HG02943 (cell line): ENCODE data around the gene SCYGR3.
"Not testable (repeated sequence)": the region's sequence is repeated elsewhere in the genome, so short reads cannot be mapped to it uniquely, and the experiment has no call there.

Experiments used
- ATAC-seq: cut with Tn5 transposase; IDR thresholded peaks from one replicate; pipeline ENCODE4 v1.9.1; 2021; ENCODE audit warnings: mild to moderate bottlenecking, low read depth, moderate library complexity; ENCODE audit not compliant: unreplicated experiment

Gene SCYGR3

DNA sequence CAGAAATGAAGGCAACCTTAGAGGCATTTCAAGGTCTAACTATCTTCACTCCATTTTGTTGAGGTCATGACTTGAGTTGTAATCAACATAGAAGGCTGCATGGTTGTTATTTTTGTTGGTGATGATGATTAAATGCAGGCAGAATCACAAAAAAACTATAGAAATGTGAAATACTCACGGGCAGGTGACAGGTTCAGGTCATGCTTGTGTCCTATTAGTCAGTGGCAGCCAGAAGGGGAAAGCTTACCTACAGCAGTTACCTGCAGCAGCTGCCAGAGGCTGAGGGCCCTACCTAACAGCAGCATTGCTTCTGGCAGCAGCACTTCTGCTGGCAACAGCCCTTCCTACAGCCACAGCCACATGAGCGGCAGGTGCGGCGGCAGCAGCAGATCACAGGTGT, 394 bp downstream of the SCYGR3 start:
- no peak for ATAC-seq

DNA sequence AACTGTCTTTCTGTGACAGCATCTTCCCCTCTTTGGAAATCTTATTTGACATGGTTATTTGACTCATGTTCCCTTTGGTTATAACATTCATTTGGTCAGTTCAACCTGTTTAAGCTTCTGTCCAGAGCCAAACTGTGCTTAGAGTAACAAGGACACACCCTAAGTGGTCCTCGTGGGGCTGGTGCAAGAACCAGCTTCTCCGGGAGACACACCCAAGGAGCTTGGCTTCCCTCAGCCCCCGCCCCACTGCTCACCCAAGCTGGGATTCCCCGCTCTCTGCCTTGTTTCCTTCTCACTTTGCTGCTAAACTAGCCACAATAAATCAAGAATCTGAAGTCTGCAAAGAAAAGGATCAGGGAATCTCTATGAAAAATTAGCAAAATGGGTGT, 1.4 kb downstream of the SCYGR3 start:
- no peak for ATAC-seq

DNA sequence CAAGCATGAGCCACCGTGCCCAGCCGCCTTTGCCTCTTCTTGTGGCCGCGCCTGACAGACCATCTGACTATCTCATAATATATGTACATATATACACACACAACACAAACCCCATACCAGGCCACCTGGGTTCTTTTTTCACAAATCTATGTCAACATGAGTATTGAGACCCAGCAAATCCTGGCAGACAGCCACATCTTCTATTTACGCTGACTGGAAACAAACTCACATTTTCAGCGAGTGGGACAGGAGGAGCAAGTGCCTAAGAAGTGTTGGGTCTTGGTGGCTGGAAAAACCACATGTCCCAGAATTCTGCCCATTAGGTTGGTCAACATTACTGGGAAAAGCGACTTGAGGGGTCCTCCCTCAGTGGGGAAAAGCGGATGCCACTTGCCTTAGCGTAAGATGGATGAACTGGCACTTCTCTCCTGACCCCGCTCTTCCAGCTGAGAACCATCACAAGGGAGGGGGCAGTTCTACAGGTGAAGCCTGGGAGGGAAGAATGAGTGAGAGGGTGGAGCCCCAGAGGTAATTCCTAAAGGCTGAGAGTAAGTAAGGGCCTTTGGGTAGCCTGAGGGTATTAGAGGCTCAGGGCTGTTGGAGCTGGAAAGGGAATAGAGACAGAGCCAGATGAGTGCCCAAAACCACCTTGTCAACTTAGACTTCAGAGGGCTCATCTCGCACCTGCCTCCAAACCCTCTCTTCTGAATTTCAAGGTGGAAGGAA, 1.9 kb downstream of the SCYGR3 start:
- ATAC-seq = no peak

DNA sequence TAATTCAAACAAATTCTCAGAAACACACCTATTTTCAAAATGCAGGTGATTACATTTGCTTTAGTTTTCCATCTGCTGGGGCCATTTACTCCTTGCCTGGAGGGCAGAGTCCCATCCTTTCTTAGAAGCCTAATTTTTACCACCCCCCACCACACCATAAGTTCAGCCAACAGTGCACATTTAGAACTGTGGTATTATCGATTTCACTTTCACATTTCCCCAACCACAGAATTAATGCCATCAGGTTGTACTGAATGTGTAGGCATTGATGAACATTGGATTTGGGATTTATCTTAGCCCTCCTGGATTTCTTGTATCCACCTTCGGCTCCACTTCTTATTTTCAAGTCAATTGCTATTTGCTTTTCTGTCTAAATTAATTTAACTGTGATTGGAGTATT, 4.5 kb downstream of the SCYGR3 start:
- no peak for ATAC-seq

DNA sequence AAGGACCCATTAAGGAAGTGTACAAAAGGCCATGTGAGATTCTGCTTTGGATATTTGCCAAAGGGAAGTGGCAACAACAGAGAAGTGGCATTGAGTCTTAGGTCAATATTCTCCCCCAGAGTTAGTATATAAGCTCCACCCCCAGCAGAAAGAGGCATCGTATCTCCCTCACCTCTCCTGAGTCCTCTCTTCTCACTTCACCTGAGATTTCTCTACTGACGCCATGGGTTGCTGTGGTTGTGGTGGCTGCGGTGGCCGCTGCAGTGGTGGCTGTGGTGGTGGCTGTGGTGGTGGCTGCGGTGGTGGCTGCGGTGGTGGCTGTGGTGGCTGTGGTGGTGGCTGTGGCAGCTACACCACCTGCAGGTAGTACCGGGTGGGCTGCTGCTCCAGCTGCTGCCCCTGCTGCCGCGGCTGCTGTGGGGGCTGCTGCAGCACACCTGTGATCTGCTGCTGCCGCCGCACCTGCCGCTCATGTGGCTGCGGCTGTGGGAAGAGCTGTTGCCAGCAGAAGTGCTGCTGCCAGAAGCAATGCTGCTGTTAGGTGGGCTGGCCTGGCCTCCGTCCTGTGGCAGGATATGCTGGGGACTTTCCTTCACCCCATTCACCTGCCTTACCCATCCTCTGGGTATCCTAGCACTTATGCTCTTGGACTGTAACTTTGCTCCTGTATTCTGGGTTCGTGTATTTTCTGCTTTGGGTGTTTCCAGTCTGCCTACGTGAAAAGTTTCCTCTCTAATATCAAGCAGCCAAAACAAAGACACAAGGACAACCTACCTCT, 5.9 kb downstream of the SCYGR3 start:
- no peak for ATAC-seq

DNA sequence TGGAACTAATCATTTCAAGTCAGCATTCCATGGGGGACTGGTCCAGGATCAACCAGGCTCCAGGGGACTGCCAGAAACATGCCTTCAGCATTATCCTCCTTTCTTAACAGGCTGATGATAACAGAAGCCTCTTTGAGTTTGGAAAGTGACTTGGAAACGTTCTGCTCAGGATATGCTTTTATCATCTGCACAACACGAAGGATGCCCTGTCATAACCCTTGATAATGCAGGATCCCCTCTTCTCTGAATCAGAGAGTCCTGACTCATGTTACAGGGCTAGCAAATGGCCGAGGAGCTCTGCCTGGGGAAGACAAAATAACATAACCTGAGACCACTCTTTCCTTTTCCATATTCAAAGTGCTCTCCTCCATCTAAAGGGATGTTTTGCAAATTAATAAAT, 6.7 kb downstream of the SCYGR3 start:
- ATAC-seq = no peak

DNA sequence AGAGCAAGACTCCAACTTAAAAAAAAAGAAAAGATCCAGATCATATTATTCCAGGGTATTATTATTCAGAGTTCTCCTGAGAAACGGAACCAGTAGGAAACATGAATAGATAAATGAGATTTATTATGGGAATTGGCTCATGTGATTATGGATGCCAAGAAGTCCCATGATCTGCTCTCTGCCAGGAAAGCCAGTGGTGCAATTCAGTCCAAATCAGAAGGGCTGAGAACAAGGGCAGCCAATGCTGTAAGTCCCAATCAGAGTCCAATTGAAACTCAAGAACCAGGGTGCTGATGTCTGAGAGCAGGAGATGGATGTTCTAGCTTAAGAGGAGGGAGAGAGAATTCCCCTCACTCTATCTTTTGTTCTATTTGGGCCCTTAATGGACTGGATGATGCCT, 8.2 kb downstream of the SCYGR3 start:
- no peak for ATAC-seq

DNA sequence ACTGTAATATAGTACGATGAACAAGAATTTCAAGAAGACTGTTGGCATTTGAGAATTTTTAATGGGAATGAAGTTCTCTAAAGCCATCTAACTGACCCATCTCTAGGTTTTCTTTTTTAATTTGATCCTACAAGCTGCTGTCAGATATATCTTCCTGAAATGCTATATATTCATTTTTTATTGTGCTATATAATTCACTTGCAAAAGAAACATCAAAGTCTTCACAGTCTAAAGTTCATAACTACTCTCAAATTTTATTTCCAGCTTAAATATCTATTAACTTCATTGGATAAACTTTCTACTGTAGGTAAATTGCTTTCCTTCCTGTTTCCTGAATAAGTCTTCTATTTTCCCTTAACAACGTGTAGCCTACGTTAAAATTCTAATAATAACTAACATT, 12.3 kb downstream of the SCYGR3 start:
- ATAC-seq = no peak

DNA sequence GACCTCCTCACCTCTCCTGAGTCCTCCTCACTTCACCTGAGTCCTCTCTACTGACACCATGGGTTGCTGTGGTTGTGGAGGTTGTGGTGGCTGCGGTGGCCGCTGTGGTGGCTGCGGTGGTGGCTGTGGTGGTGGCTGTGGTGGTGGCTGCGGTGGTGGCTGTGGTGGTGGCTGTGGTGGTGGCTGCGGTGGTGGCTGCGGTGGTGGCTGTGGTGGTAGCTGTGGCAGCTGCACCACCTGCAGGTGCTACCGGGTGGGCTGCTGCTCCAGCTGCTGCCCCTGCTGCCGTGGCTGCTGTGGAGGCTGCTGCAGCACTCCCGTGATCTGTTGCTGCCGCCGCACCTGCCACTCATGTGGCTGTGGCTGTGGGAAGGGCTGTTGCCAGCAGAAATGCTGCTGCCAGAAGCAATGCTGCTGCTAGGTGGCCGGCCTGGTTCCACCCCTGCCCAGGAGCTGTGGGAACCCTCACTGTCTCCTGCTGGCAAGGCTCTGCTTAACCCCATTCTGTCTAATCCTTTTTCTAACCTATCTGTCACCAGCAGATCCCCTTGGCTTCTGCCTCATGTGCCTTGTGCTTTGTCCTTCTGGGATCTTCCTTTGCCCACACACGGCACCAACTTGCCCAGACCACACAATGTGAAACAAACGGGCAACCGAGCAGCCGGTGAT, 15.7 kb downstream of the SCYGR3 start, which contains the start of gene SCYGR2:
Gene SCYGR2, plus strand, starts transcription at position 59 of the 669 bp plus-strand sequence. Its CDS starts 0 bp downstream, at position 59.
- not testable (repeated sequence) for ATAC-seq

DNA sequence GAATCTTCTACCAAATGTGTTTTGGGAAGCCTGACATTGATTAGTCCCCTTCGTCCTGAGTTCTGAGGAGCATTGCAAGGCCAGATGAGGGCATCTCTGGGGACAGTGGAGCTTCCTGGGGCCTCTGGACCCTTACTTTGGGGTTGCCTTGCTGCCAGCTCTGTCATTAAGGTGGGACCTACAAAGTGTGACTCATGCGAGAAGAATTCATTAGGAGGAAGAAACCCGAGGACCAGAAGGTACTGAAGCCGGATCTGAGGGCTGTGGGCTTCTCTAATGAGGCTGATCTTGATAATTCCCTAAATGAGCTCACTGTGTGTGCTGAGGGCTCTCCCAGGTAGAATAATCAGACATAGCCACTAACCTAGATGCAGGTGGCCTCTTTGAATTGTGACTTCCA, 16.6 kb downstream of the SCYGR3 start:
- no peak for ATAC-seq

DNA sequence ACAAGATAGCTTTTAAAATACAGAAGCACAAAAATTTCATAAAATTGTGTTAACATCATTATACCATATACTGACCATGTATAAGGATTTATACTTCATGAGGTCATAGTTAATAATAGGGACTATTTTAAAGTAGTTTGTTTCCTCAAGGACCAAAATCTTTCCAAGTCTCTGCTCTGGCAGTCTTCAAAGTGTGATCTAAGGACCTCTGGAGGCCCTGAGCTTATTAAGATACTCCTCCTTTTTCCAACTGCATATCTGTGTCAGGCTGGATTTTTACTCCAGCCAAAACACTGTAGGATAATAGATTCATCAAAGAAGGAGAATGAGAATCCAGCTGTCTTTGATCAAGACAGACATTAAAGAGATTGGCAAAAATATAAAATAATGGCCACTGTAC, 17.6 kb downstream of the SCYGR3 start:
- no peak for ATAC-seq

DNA sequence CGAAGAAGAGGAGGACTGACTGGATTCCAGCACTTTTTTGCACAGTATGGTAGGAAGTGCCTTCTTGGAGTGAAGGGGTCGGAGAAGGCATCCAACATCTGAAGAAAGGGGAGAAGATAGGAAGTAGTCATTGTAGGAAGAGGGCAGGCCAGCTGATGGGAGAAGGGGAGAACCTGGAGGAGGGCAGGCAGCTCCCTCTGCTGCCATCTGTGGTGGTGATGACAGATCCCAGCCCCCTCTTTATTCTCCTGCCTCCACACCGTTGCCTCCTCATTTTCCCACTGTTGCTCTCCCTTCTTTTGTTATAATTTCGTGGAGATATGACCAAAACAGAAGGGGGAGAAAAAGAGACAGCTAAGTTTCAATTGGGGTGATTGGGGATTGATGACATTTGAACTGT, 18.8 kb downstream of the SCYGR3 start:
- ATAC-seq = no peak

DNA sequence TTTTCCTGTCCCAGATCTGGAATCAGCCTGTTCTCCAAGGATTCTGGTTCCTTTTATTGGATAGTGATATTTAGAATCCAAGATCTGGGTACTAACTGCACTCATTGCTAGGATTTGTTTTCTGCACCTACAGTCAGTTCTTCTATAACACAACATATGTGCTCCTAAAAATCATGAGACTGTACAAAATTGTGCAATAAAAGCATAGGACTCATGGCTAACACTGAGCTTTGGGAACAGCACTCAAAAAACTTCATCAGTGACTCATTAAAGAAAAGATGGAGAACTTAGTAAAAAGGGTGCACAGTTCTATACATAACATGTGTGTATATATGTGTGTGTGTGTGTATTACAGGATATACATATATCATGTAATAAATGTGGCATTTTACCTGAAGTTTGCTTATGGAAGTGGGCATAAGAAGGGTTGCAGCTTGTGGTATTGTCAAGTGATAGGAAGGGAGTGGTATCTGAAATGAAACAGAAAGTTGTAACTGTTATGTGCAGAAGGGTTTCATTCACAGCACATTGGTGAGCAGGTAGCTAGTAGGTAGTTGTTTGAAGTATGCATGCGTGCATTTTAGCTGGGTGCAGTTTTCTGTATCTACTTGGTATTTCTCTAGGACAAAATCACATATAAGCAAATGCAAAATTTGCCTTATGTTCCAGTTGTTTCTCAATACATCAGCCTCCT, 21.8 kb downstream of the SCYGR3 start:
- peak; percentile 82 for ATAC-seq

DNA sequence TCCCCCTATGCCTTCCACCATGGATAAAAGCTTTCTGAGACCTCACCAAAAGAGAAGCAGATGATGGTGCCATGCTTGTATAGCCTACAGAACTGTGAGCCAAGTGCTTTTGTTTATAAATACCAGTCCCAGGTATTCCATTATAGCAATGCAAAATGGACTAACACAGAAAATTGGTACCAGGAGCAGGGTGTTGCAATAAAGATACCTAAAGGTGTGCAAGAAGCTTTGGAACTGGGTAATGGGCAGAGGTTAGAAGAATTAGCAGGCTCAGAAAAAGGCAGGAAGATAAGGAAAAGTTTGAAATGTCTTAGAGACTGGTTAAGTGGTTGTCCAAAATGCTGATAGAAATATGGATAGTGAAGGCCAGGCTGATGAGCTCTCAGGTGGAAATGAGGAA, 32.3 kb downstream of the SCYGR3 start:
- ATAC-seq = no peak

DNA sequence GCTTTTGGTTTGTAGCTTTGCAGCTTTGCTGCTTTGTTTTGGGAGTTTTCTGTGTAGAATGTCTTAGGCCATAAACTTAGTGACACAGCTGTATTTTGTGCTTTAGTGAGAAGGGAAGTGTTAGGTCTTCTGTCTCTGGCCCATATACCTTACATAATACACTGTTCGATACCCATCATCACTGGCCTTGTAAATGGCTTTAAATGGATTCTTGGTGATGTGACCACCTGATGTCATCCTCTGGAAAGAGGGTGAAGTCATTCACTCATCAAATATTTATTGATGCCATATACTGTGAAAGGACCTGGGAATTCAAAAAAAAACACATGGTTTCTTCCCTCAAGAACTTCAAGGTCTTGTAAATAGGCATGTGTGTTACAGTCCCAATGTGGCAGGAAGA, 34.8 kb downstream of the SCYGR3 start:
- ATAC-seq = no peak

DNA sequence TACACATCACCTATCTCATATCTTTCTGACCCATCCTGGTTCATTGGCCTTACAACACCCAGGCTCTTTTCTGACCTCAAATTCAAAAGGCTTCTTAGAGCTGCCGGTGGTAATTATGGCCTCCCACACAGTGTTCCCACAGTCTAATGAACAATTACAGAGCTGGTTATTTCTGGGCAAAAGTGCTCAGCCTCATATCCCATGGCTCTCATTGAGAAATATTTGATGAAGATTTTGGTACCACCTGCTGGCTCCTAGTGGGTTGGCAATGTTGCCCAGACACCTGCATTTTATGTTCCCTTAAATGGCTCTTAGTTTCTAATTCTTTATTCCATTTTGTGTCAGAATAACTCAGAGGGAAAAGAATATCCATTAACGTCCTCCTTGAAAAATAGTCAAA, 36.0 kb downstream of the SCYGR3 start:
- no peak for ATAC-seq

DNA sequence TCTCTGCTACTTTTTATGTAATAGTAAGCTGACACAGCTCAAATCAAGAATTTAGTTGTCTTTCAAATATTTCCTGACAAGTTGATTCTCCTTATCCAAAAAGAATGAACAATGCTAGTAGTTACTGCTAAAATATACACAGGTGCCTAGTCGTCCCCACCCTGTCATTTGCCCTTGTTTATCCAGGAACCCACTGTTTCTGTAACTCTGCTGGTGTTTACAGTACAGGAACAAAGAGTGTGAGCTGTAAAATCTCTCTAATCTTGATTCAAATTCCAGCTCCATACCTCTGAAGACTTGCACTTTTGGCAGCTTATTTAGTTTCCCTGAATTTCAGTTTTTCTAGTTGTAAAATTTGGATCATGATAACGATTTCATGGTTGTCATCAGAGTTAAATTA, 37.1 kb downstream of the SCYGR3 start:
- no peak for ATAC-seq

DNA sequence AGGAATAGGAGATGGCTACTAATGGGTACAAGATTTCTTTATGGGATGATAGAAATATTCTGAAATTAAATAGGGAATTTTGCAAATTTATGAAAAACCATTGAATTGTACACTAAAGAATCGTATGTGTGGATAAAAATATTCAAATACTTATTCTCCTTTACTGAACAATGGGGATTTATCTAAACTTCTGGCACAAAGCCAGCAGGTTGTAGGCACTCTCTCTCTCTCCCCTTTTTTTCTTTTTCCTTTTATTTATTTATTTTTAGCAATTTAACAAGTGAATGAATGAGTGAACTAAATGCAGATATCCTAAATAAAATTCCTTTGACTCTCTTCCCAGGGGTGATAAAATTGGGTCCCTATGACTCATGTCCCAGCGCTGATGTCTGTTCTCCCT, 37.8 kb downstream of the SCYGR3 start:
- no peak for ATAC-seq

DNA sequence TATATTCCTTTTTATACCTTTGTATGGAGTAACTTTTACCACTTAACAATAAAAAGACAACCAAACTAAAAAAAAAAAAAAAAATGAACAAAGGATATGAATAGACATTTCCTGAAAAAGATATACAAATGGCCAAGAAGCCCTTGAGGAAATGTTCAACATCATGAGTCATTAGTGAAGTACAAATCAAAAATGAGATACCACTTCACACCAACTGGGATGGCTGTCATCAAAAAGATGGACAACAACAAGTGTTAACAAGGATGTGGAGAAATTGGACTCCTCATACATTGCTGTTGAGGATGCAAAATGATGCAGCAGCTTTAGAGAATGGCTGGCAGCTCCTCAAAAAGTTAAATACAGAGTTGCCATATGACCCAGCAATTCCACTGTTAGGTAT, 38.5 kb downstream of the SCYGR3 start:
- ATAC-seq = no peak

DNA sequence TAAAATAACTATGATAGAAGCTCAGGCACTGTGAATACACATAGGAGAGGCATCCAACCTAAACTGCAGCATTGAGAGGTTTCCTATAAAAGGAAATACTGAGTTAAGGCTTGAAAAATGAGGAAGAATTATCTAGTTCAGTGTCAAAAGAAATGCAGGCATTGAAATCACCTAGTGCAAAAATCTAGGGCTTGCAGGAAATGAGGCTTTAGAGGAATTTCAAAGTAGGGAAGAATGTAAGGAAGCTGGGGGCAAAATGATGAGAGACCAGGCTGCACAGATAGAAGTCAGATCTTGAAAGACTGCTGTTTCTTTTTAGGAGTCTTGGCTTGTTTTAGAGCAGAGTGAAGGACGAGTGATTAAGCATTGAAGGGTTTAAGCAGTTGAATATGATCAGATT, 44.0 kb downstream of the SCYGR3 start:
- ATAC-seq = no peak

DNA sequence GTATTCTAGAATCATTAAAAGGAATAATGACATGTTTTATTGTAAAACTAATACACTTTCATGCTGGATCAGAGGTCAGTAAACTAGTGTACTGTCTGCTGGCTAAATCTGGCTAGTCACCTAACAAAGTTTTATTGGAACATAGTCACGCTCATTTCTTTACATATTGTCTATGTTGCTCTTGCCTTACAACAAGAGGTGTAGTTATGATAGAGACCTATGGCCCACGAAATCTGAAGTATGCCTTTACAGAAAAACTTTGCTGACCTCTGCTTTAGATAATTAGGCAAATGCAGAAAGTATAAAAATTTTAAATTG, 45.8 kb downstream of the SCYGR3 start:
- no peak for ATAC-seq
